Thoracic aorta (tissue), 2 donors: ENCODE data around the gene DNAJC8. TPM values are rescaled to one million over a fixed set of nuclear protein-coding genes. Genes with fewer than 3 reads are reported as not detected.
A peak's percentile ranks its signal among the peaks of the same experiment; 100 is the strongest.

Experiments used
- ATAC-seq: fragments of 150-250 bp; one replicate; pipeline ENCODE4 v1.8.0; 2017; ENCODE audit warnings: low read depth; ENCODE audit not compliant: insufficient number of reproducible peaks, low FRiP score
- DNase-seq: peaks from one replicate; pipeline ENCODE4 v3.0.0-alpha.2; 2020; ENCODE audit warnings: low spot score
- H3K27ac ChIP-seq, 2 donors: fragments of 200-600 bp; sonication (generic); 1 replicate in 1 of 2; 2 replicates in 1 of 2; pipeline ENCODE4 v1.5.1; 2016; ENCODE audit warnings: mild to moderate bottlenecking in 2 of 2, moderate library complexity in 2 of 2
- H3K27me3 ChIP-seq: fragments of 200-600 bp; sonication (generic); replicated peaks from 2 replicates; pipeline ENCODE4 v1.6.0; 2016; ENCODE audit warnings: mild to moderate bottlenecking; ENCODE audit not compliant: insufficient read depth
- H3K36me3 ChIP-seq: fragments of 200-600 bp; sonication (generic); one replicate; pipeline ENCODE4 v1.5.1; 2016
- H3K4me1 ChIP-seq, 2 donors: fragments of 200-600 bp; sonication (generic); 1 replicate in 1 of 2; 2 replicates in 1 of 2; pipeline versions ENCODE4 v1.5.1 to v1.6.0; 2016; ENCODE audit warnings: low read depth in 2 of 2, mild to moderate bottlenecking in 1 of 2; ENCODE audit not compliant: control insufficient read depth in 1 of 2
- H3K4me3 ChIP-seq: fragments of 200-600 bp; sonication (generic); 2 replicates; pipeline ENCODE4 v1.5.1; 2016; ENCODE audit warnings: mild to moderate bottlenecking
- H3K9me3 ChIP-seq: fragments of 200-600 bp; sonication (generic); 2 replicates; pipeline ENCODE4 v1.5.1; 2016
- CTCF ChIP-seq: fragments of 200-600 bp; sonication (generic); IDR thresholded peaks from one replicate; pipeline ENCODE4 v1.5.1; 2019; ENCODE audit warnings: antibody characterized with exemption
- total RNA-seq, 2 donors: library from RNA; depleted of rRNA; stranded (reverse); fragments of >200 nt; gene quantifications; one replicate each; pipeline versions ENCODE4 v1.1.0 to v1.2.3, GENCODE V29; 2016

The DNAJC8 gene
- total RNA-seq, result 10 to 100 TPM; 33.3 to 60.4 TPM

- Histone ChIP-seq H3K9me3 (no peaks in the 10 kb centered on the region), H3K4me1 (peaks cover 29 to 46% of the 10 kb centered on the region in 2 donors), H3K27me3 (no peaks in the 10 kb centered on the region), H3K36me3 (peaks cover 9% of the 10 kb centered on the region), H3K27ac (peak within 1 kb of the TSS; percentile 59 to 73), H3K4me3 (peak within 1 kb of the TSS; percentile 98)
- ATAC-seq (peak; percentile 67), DNase-seq (peak; percentile 98)
- TF ChIP-seq CTCF, result no peak
Observed at GRCh38 chr1:28232558-28233263, at the start of gene DNAJC8. Gene DNAJC8 (minus strand): TSS chr1:28233029. CDS start chr1:28232998, 31 bp downstream.

GRCh38 chr1:28281608-28282425 lies 49.0 kb upstream of the DNAJC8 start:
- no peaks in the 10 kb centered on the region for H3K4me1 ChIP-seq
- no peaks in the 10 kb centered on the region for H3K9me3 ChIP-seq
- no peak for DNase-seq
- no peak for ATAC-seq
- H3K27ac ChIP-seq, result no peak overlapping the region
- no peaks in the 10 kb centered on the region for H3K27me3 ChIP-seq
- H3K4me3 ChIP-seq, result no peak overlapping the region
- no peak for TF ChIP-seq CTCF
- H3K36me3 ChIP-seq, result peaks cover 24% of the 10 kb centered on the region

DNA sequence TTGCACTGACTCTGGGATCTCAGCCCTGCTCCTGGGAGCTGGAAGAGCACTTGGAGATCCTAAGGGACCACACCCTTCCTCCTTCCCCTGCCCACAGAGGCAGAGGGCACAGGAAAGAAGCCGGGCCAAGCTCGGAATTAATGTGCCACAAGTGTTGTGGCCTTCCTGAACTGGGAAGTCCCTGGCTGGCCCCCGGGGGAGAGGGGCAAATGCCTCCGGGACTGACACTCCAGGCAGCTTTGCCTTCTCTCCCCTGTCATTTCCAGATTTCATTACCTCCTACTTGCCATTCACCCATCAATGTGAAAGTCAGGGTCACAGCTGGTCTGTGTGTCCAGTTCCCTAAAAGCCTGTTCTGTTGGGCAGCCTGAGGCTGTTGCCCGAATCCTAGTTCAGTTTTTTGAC lies 48.1 kb upstream of the DNAJC8 start:
- H3K36me3 ChIP-seq, result peaks cover 24% of the 10 kb centered on the region
- no peaks in the 10 kb centered on the region for H3K4me1 ChIP-seq
- no peak overlapping the region for H3K27ac ChIP-seq
- H3K27me3 ChIP-seq, result no peaks in the 10 kb centered on the region
- no peak for TF ChIP-seq CTCF
- ATAC-seq (no peak), DNase-seq (no peak)
- H3K9me3 ChIP-seq, result no peaks in the 10 kb centered on the region
- H3K4me3 ChIP-seq, result no peak overlapping the region

- Histone ChIP-seq H3K4me3 (no peak overlapping the region), H3K9me3 (no peaks in the 10 kb centered on the region), H3K4me1 (no peaks in the 10 kb centered on the region), H3K36me3 (peaks cover 24% of the 10 kb centered on the region), H3K27ac (no peak overlapping the region), H3K27me3 (no peaks in the 10 kb centered on the region)
- DNase-seq, result no peak
- no peak for ATAC-seq
- TF ChIP-seq CTCF, result no peak
Observed at GRCh38 chr1:28280501-28280900, 47.7 kb upstream of the DNAJC8 start.

GRCh38 chr1:28279721-28280120 lies 46.9 kb upstream of the DNAJC8 start:
- no peaks in the 10 kb centered on the region for H3K9me3 ChIP-seq
- H3K27ac ChIP-seq, result no peak overlapping the region
- no peak overlapping the region for H3K4me3 ChIP-seq
- no peaks in the 10 kb centered on the region for H3K27me3 ChIP-seq
- TF ChIP-seq CTCF, result no peak
- H3K36me3 ChIP-seq, result peaks cover 30% of the 10 kb centered on the region
- DNase-seq (no peak), ATAC-seq (no peak)
- H3K4me1 ChIP-seq, result no peaks in the 10 kb centered on the region
